Omental fat pad (tissue), 4 donors: ENCODE measurements around the gene RHOV. TPM values are rescaled to one million over a fixed set of nuclear protein-coding genes. Genes with fewer than 3 reads are reported as not detected.
"Not testable (repeated sequence)": the region's sequence is repeated elsewhere in the genome, so short reads cannot be mapped to it uniquely, and the experiment has no call there.

ENCODE experiments used
- ATAC-seq: fragments of 150-250 bp; one replicate; pipeline ENCODE4 v1.9.1; 2016; ENCODE audit warnings: mild to moderate bottlenecking, moderate library complexity; ENCODE audit not compliant: low FRiP score
- DNase-seq: peaks from one replicate; pipeline ENCODE4 v3.0.0-alpha.2; 2019; ENCODE audit warnings: low spot score
- total RNA-seq, 4 donors: library from RNA; depleted of rRNA; stranded (reverse); fragments of >200 nt; gene quantifications; one replicate each; pipeline ENCODE4 v1.1.0, GENCODE V29; 2016
- TF ChIP-seq, protein P1 (sequence below), 3 donors: fragments of 450-650 bp; IDR thresholded peaks; one replicate each; pipeline ENCODE4 v1.5.1; 2016 to 2017; ENCODE audit warnings: antibody characterized with exemption in 3 of 3, mild to moderate bottlenecking in 3 of 3, moderate library complexity in 2 of 3

RHOV gene
- total RNA-seq, 4 donors from 2014 or later, result not detected

DNA sequence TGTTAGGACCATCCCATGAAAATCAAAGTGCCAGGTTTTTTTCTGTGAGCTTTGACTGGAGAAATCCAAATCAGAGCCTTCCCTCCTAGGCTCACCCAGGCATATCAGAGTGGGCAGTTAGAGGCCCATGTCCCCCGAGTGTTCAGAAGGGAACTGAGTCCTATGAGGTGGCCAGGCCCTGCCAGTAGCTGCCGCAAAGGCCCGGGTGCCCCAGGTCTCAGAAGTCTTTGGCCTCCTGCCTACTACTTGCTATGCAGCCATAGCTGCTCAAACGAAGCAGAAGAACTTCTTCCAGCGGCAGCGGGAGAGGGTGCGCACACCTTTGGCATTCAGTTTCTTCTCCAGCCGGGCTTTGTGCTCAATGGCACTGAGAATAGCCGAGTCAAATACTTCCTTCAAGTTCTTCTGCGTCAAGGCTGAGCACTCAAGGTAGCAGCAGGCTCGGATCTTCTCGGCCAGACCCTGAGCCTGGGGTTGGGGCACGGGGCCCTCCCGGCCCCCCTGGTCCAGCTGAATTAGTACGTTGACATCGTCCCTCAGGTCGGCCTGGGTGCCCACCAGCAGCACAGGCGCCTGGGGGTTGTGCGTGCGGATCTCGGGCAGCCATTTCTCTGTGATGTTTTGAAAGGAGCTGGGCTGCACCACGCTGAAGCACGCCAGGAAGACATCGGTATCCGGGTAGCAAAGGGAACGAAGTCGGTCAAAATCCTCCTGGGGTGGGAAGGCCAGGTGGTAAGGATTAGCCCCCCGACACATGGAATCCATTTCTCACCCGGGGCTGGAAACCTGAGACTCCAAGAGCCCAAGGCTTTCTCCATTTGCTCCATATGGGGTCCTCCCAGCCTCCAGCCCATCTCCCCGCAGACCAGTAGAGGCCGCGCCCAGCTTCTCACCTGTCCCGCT, 992 bp downstream of the RHOV start:
- TF ChIP-seq, protein P1, sequence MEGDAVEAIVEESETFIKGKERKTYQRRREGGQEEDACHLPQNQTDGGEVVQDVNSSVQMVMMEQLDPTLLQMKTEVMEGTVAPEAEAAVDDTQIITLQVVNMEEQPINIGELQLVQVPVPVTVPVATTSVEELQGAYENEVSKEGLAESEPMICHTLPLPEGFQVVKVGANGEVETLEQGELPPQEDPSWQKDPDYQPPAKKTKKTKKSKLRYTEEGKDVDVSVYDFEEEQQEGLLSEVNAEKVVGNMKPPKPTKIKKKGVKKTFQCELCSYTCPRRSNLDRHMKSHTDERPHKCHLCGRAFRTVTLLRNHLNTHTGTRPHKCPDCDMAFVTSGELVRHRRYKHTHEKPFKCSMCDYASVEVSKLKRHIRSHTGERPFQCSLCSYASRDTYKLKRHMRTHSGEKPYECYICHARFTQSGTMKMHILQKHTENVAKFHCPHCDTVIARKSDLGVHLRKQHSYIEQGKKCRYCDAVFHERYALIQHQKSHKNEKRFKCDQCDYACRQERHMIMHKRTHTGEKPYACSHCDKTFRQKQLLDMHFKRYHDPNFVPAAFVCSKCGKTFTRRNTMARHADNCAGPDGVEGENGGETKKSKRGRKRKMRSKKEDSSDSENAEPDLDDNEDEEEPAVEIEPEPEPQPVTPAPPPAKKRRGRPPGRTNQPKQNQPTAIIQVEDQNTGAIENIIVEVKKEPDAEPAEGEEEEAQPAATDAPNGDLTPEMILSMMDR (IDR thresholded peaks at IDR 0.05), result no peak
- DNase-seq, result no peak
- no peak for ATAC-seq

DNA sequence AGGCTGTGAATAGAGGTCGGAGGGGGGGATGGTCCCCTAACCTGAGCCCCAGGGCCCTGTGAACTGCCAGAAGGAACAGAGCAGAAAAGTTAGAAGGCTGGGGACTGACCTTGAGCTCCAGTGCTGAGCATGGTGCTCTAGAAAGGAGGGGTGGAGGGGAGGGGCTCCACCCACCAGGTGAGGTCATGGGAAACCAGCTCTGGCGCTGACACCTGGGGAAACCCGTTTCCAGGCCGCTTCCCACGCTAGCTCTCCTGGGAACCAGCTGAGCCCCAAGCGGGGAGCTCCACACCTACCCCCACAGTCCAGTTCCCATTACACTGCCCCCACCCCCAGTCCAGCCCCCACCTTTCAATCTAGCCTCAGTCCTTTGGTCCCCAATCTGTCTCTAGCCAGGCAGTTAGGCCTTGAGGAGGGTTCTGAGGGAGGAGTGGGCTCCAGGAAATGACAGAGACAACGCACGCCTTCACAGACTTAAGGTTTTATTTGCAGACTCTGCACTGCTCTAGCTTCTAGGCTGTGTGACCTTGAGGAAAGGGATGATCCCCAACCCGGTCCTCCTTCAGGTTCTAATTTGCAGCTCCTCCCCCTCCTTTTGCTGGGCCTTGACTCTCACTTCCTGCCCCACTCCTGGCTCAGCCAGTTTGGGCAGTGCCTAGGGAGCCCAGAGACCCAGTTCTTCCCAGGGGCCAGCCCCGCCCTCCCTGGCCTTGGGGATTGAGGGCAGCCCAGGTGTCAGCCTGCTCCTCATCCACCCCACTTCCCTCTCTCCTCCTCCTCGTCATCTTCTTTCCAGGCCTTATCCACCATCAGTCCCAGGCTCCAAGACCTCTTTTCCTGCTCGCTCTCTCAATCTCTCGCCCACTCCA, 2.1 kb downstream of the RHOV start:
- TF ChIP-seq, protein P1 (IDR thresholded peaks at IDR 0.05), result no peak
- DNase-seq (no peak), ATAC-seq (no peak)

DNA sequence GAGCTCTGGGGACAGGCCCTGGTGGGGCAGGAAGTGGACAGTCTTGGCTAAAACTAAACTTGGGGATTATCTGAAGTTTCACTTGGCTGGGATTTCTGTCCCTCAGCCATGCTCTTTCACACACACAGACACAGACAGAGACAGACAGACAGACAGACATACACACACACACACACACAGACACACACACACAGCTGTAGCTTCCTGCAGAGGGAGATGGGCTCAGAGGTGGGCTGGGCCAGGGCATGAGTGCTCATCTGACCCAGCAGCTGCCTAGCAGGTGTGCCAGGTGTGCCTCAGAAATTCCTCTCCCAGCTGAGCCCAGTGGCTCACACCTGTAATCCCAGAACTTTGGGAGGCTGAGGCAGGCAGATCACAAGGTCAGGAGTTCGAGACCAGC, 3.3 kb downstream of the RHOV start:
- no peak for ATAC-seq
- DNase-seq, result no peak

DNA sequence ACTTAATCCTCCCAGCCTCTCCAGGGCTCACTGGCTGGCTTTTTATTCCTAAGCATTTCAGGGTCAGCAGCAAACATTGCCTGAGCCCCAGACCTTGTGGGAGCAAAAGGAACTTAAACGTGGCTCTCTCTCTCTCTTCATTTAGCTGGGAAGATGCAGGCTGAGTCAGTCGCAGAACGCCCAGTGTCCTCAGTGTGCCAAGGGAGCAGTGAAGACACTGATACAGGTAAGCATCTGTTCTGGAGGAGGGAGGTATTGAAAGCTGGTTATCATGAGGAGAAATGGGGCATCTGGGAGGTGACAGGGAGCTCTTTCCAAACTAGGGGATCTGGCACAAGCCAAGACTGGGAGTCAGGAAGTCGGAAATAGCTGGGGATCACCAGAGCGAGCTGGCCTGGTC, 4.3 kb downstream of the RHOV start:
- no peak for DNase-seq
- TF ChIP-seq, protein P1 (IDR thresholded peaks at IDR 0.05), result no peak
- ATAC-seq, result no peak

More for the DNA sequence above, 3.3 kb downstream of the RHOV start:
- TF ChIP-seq, protein P1 (IDR thresholded peaks at IDR 0.05), result no peak

DNA sequence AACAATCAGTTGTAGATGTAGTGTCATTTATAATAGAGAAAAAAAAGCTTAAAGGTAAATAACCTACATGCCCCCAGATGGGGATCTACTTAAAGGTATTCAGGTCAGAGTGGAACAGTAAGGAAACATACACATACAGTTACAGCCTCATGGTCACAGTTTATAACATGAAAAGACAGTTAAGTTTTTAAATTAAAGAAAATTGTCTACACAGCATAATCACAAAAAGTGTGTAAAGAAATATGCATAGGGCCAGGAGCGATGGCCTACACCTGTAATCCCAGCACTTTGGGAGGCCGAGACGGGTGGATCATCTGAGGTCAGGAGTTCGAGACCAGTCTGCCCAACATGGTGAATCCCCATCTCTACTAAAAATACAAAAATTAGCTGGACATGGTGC, 6.8 kb downstream of the RHOV start:
- no peak for DNase-seq
- TF ChIP-seq, protein P1 (IDR thresholded peaks at IDR 0.05), result no peak
- no peak for ATAC-seq

DNA sequence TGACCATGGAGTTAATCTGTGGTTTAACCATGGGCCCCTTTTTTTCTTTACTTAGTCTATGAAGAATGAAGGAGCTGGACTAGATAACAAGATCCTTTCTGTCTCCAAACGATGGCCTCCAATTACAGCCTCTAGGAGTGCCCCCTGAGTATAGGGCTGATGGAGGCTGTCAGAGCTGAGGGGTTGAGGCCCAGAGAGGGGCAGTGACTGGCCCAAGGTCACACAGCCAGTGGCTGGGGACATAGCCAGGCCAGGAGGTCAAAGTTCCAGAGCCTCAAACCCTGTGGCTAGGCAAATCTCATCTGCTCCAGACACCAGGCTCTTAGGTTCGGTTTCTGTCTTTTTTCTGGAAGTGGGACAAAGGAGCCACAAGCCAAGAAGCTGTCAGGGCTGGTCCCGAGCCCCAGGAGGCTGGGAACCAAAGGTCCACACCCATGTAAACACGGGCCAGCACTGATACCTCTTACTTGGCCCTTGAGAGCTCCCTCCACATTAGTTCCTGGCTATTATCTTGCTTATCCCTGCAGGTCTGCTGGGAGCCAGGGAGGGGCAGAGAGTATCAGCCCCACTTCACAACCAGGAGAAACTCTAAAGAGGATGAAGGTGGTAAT, 10.3 kb downstream of the RHOV start:
- no peak for ATAC-seq
- TF ChIP-seq, protein P1 (IDR thresholded peaks at IDR 0.05), result no peak
- DNase-seq, result no peak

DNA sequence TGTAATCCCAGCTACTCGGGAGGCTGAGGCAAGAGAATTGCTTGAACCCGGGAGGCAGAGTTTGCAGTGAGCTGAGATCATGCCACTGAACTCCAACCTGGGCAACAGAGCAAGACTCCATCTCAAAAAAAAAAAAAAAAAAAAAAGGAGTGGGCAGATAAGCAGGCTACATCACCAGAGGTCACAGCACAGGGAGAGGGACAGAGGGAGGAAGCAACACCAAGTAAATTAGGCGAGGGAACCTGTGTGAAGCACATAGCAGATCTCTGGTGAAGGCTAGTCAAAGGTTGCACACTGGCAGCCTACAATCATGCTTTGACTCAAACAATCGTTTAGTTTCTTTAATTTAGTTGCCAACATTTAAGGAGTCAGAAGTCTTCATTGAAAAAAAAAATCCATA, 12.9 kb downstream of the RHOV start:
- ATAC-seq, DNase-seq: not testable (repeated sequence)
